RWPE1 (cell line): ENCODE measurements around the gene NFIB.

Experiments
- CTCF ChIA-PET: fragments of 350-600 bp; sonication (Branson Sonifier 250); formaldehyde crosslinking; extraction: SDS; loops from one replicate; lab custom pipeline; 2021; lab: Yijun Ruan, JAX
- POLR2A ChIA-PET: fragments of 400-600 bp; formaldehyde crosslinking; extraction: SDS; loops from one replicate; lab custom pipeline; 2020; ENCODE audit warnings: antibody characterized with exemption; ENCODE audit not compliant: low non-redundant PET; lab: Yijun Ruan, JAX
- DNase-seq: peaks from one replicate; pipeline ENCODE4 v3.0.0; 2012; ENCODE audit warnings: low spot score
- H3K27ac ChIP-seq: fragments of 450-650 bp; 2 replicates; pipeline ENCODE4 v1.5.1; 2017
- CTCF ChIP-seq: fragments of 450-650 bp; conservative IDR thresholded peaks from 2 replicates; pipeline ENCODE4 v1.5.1; 2017; ENCODE audit warnings: low read depth, mild to moderate bottlenecking

The NFIB gene

GRCh38 chr9:14054096-14054495 lies 259.8 kb downstream of the NFIB start:
- POLR2A ChIA-PET = no interaction called here

GRCh38 chr9:14052359-14052758 lies 261.6 kb downstream of the NFIB start:
- H3K27ac ChIP-seq = no peak overlapping the region
- no peak for DNase-seq
- ChIA-PET CTCF (interaction anchor here (0.5 to 0.6 kb wide), 2 partner anchors 13 to 1473 kb away, joined by 3 to 6 read pairs; no protein-coding TSS in a partner anchor), POLR2A (no interaction called here)
- TF ChIP-seq CTCF = no peak

More at GRCh38 chr9:14054096-14054495, 259.8 kb downstream of the NFIB start:
- TF ChIP-seq CTCF = no peak
- CTCF ChIA-PET = interaction anchor here (0.6 kb wide), 1 partner anchor 472 kb away, joined by 4 read pairs; no protein-coding TSS in a partner anchor
- no peak overlapping the region for H3K27ac ChIP-seq
- no peak for DNase-seq

DNA sequence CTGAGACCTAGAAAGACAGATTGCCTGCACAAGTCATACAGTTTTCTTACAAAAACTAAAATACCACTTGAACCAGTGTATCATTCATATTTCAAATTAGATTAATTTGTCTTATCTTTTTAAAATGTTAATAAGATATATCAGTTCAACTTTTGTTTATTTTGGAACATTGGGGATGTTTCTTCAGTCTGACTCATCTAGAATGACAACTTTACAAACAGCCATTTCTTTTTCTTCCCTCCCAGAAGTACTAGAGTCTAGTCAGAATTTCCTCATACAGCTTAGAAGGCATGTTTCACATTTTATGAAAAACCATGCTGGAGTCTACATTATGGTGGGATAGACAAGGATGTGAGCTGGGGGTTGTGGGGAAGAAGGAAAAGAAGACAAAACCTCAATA lies 262.5 kb downstream of the NFIB start:
- CTCF ChIA-PET = no interaction called here
- DNase-seq = no peak
- POLR2A ChIA-PET = no interaction called here
- no peak for TF ChIP-seq CTCF
- H3K27ac ChIP-seq = no peak overlapping the region

- no peak overlapping the region for H3K27ac ChIP-seq
- ChIA-PET CTCF (interaction anchor here (0.6 kb wide), 1 partner anchor 1006 kb away, joined by 3 read pairs; no protein-coding TSS in a partner anchor), POLR2A (no interaction called here)
- no peak for TF ChIP-seq CTCF
- DNase-seq = no peak
Observed at GRCh38 chr9:14043483-14043882, 270.5 kb downstream of the NFIB start.

DNA sequence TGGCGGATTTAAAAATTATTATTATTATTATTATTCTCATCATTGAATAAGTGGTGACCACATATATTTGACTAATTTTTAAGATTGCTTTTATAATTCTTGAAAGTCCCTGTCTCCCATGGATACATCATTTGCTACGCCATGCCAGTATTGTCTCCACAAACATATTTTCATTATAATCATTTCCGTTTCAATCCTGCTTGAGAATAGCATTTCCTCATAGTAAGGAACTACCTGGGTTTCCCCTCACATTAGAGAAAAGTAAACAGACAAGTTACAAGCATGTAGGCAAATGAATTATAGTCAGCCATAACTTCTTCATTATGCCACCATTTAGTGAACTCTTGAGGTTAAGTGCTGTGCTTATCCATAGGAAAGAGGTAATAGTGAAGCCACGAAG lies 276.6 kb downstream of the NFIB start:
- POLR2A ChIA-PET = no interaction called here
- CTCF ChIA-PET = no interaction called here
- TF ChIP-seq CTCF = no peak
- no peak for DNase-seq
- no peak overlapping the region for H3K27ac ChIP-seq

- TF ChIP-seq CTCF = no peak
- H3K27ac ChIP-seq = no peak overlapping the region
- DNase-seq = no peak
- CTCF ChIA-PET = no interaction called here
- POLR2A ChIA-PET = no interaction called here
Observed at GRCh38 chr9:14033067-14033466, 280.9 kb downstream of the NFIB start.
